Measurements from ENCODE around the gene RABGAP1L. TPM values are rescaled to one million over a fixed set of nuclear protein-coding genes. Genes with fewer than 3 reads are reported as not detected.
A peak's percentile ranks its signal among the peaks of the same experiment; 100 is the strongest.

The RABGAP1L gene
- total and polyA plus RNA-seq, 4 donors = 4.8 to 53.5 (median 18.8) TPM

DNA sequence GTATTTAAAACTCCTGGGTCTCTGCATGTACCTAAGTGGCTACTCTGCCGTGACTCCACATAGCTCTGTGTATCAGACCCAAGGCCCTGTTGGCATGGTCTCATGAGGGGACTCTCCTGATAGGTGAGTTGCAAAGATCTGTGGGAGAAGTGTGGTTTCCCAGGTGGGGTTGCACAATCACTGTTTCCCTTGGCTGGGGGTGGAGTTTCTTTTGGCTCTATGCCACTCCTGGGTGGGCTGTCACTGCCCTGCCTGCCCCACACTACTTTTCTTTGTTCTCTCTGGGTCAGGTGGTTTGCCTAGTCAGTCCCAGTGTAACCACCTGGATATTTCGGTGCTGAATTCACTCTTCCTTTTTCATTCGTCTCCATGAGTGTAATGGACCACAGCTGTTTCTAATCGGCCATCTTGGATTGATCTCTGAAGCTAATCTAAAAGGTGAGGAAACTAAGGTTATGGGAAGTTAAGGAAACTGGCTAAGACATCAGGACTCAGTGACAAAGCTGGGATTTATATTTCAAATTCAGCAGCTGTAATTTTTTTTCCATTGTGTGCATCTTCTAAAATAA, 743.3 kb downstream of the RABGAP1L start:
- peaks cover 0 to 21% (median 12%) of the 10 kb centered on the region in 4 donors for H3K4me1 ChIP-seq (ENCODE audit: control insufficient read depth in 4 of 4, insufficient read depth in 4 of 4, low read length in 3 of 4)
- H3K9ac ChIP-seq (ENCODE audit: low read depth in 1 of 2, low read length in 2 of 2) = no peak overlapping the region
- H3K27ac ChIP-seq (ENCODE audit: low read depth in 1 of 2, low read length in 2 of 2) = no peak overlapping the region
- DNase-seq (ENCODE audit: low spot score) = peak; percentile 41
- WGBS = 56% methylated on average over 4 of the region's 4 CpGs
- H3K27me3 ChIP-seq (ENCODE audit: control insufficient read depth in 4 of 4, insufficient read depth in 4 of 4, low read length in 3 of 4) = no peaks in the 10 kb centered on the region
- no peaks in the 10 kb centered on the region for H3K9me3 ChIP-seq (ENCODE audit: control insufficient read depth in 4 of 4, low read length in 3 of 4)
- H3K4me3 ChIP-seq (ENCODE audit: low read depth in 1 of 3, low read length in 3 of 3) = no peak overlapping the region
- TF ChIP-seq EGR1 (IDR thresholded peaks at IDR 0.05; ENCODE audit: low read depth in 2 of 2) (no peak), SP1 (IDR thresholded peaks at IDR 0.05) (peak; percentile 12), YY1 (IDR thresholded peaks at IDR 0.05) (peak; percentile 47)
- no peaks in the 10 kb centered on the region for H3K36me3 ChIP-seq (ENCODE audit: control insufficient read depth in 4 of 4, insufficient read depth in 3 of 4, low read depth in 1 of 4, low read length in 3 of 4)

GRCh38 chr1:174911606-174912005, 752.3 kb downstream of the RABGAP1L start:
- H3K27ac ChIP-seq (ENCODE audit: low read depth in 1 of 2, low read length in 2 of 2) = no peak overlapping the region
- no peak overlapping the region for H3K4me3 ChIP-seq (ENCODE audit: low read depth in 1 of 3, low read length in 3 of 3)
- no peak overlapping the region for H3K9ac ChIP-seq (ENCODE audit: low read depth in 1 of 2, low read length in 2 of 2)
- H3K4me1 ChIP-seq (ENCODE audit: control insufficient read depth in 4 of 4, insufficient read depth in 4 of 4, low read length in 3 of 4) = peaks cover 0 to 4% (median 0%) of the 10 kb centered on the region in 4 donors
- no peaks in the 10 kb centered on the region for H3K27me3 ChIP-seq (ENCODE audit: control insufficient read depth in 4 of 4, insufficient read depth in 4 of 4, low read length in 3 of 4)
- 97% methylated on average over 3 of the region's 3 CpGs for WGBS
- H3K9me3 ChIP-seq (ENCODE audit: control insufficient read depth in 4 of 4, low read length in 3 of 4) = no peaks in the 10 kb centered on the region
- DNase-seq (ENCODE audit: low spot score) = no peak
- H3K36me3 ChIP-seq (ENCODE audit: control insufficient read depth in 4 of 4, insufficient read depth in 3 of 4, low read depth in 1 of 4, low read length in 3 of 4) = no peaks in the 10 kb centered on the region
- TF ChIP-seq YY1 (IDR thresholded peaks at IDR 0.05) (no peak), RAD21 (IDR thresholded peaks at IDR 0.05) (no peak), NR2F2 (IDR thresholded peaks at IDR 0.05) (no peak)

- Histone ChIP-seq H3K27ac (ENCODE audit: low read depth in 1 of 2, low read length in 2 of 2) (no peak overlapping the region), H3K9me3 (ENCODE audit: control insufficient read depth in 4 of 4, low read length in 3 of 4) (no peaks in the 10 kb centered on the region), H3K4me3 (ENCODE audit: low read depth in 1 of 3, low read length in 3 of 3) (no peak overlapping the region), H3K27me3 (ENCODE audit: control insufficient read depth in 4 of 4, insufficient read depth in 4 of 4, low read length in 3 of 4) (no peaks in the 10 kb centered on the region), H3K4me1 (ENCODE audit: control insufficient read depth in 4 of 4, insufficient read depth in 4 of 4, low read length in 3 of 4) (peaks cover 0 to 4% (median 0%) of the 10 kb centered on the region in 4 donors), H3K36me3 (ENCODE audit: control insufficient read depth in 4 of 4, insufficient read depth in 3 of 4, low read depth in 1 of 4, low read length in 3 of 4) (no peaks in the 10 kb centered on the region), H3K9ac (ENCODE audit: low read depth in 1 of 2, low read length in 2 of 2) (no peak overlapping the region)
- DNase-seq (ENCODE audit: low spot score) = no peak
- TF ChIP-seq HNF4G (IDR thresholded peaks at IDR 0.05) = no peak
- TF ChIP-seq CTCF (IDR thresholded peaks at IDR 0.05; ENCODE audit: low read depth, low read length, missing input control) = no peak
Observed at GRCh38 chr1:174912264-174912663, 752.9 kb downstream of the RABGAP1L start.

- H3K27ac ChIP-seq (ENCODE audit: low read depth in 1 of 2, low read length in 2 of 2) = no peak overlapping the region
- no peaks in the 10 kb centered on the region for H3K9me3 ChIP-seq (ENCODE audit: control insufficient read depth in 4 of 4, low read length in 3 of 4)
- H3K4me3 ChIP-seq (ENCODE audit: low read depth in 1 of 3, low read length in 3 of 3) = no peak overlapping the region
- no peaks in the 10 kb centered on the region for H3K36me3 ChIP-seq (ENCODE audit: control insufficient read depth in 4 of 4, insufficient read depth in 3 of 4, low read depth in 1 of 4, low read length in 3 of 4)
- peaks cover 0 to 4% (median 0%) of the 10 kb centered on the region in 4 donors for H3K4me1 ChIP-seq (ENCODE audit: control insufficient read depth in 4 of 4, insufficient read depth in 4 of 4, low read length in 3 of 4)
- WGBS = 77% methylated on average over 5 of the region's 5 CpGs
- TF ChIP-seq TAF1 (conservative IDR thresholded peaks at IDR 0.05) (no peak), EGR1 (IDR thresholded peaks at IDR 0.05; ENCODE audit: low read depth in 2 of 2) (no peak)
- H3K9ac ChIP-seq (ENCODE audit: low read depth in 1 of 2, low read length in 2 of 2) = no peak overlapping the region
- H3K27me3 ChIP-seq (ENCODE audit: control insufficient read depth in 4 of 4, insufficient read depth in 4 of 4, low read length in 3 of 4) = no peaks in the 10 kb centered on the region
- DNase-seq (ENCODE audit: low spot score) = no peak
Observed at GRCh38 chr1:174913225-174913903, 754.0 kb downstream of the RABGAP1L start.

All from liver (tissue), 9 donors.